Measurements from ENCODE around the gene ZDHHC7. TPM values are rescaled to one million over a fixed set of nuclear protein-coding genes. Genes with fewer than 3 reads are reported as not detected.

Gene ZDHHC7
- total RNA-seq, 1 experiment from 2014 or later, result 109 TPM

- no TSS peak for BruUV-seq (replicated peaks)
- Mint-ChIP-seq H3K27ac (ENCODE audit: unreplicated experiment) (no peak overlapping the region), H3K4me3 (ENCODE audit: low read depth, unreplicated experiment) (no peak overlapping the region), H3K36me3 (ENCODE audit: insufficient read depth, unreplicated experiment) (no peaks in the 10 kb centered on the region), H3K27me3 (ENCODE audit: unreplicated experiment) (peaks cover 47% of the 10 kb centered on the region), H3K9me3 (ENCODE audit: low read depth, unreplicated experiment) (no peaks in the 10 kb centered on the region), H3K4me1 (ENCODE audit: low read depth, unreplicated experiment) (no peaks in the 10 kb centered on the region)
- DNase-seq, result no peak
- intact Hi-C loops (cut with micrococcal nuclease; ENCODE audit: unreplicated experiment), result no loop called here
- CTCF ChIA-PET, result no interaction called here
- TF ChIP-seq CTCF (IDR thresholded peaks at IDR 0.05; ENCODE audit: unreplicated experiment), result no peak
Measured at GRCh38 chr16:84927621-84928591, 83.4 kb downstream of the ZDHHC7 start.

GRCh38 chr16:84926462-84926861 lies 84.9 kb downstream of the ZDHHC7 start:
- BruUV-seq (replicated peaks), result no TSS peak
- CTCF ChIA-PET, result interaction anchor here (2.0 kb wide), 1 partner anchor 160 kb away, joined by 7 read pairs; no protein-coding TSS in a partner anchor
- no peaks in the 10 kb centered on the region for H3K36me3 Mint-ChIP-seq (ENCODE audit: insufficient read depth, unreplicated experiment)
- H3K4me1 Mint-ChIP-seq (ENCODE audit: low read depth, unreplicated experiment), result no peaks in the 10 kb centered on the region
- H3K4me3 Mint-ChIP-seq (ENCODE audit: low read depth, unreplicated experiment), result no peak overlapping the region
- TF ChIP-seq CTCF (IDR thresholded peaks at IDR 0.05; ENCODE audit: unreplicated experiment), result no peak
- H3K27me3 Mint-ChIP-seq (ENCODE audit: unreplicated experiment), result peaks cover 33% of the 10 kb centered on the region
- DNase-seq, result no peak
- no peaks in the 10 kb centered on the region for H3K9me3 Mint-ChIP-seq (ENCODE audit: low read depth, unreplicated experiment)
- no peak overlapping the region for H3K27ac Mint-ChIP-seq (ENCODE audit: unreplicated experiment)
- intact Hi-C loops (cut with micrococcal nuclease; ENCODE audit: unreplicated experiment), result no loop called here

- CTCF ChIA-PET, result interaction anchor here (2.0 kb wide), 1 partner anchor 161 kb away, joined by 7 read pairs; no protein-coding TSS in a partner anchor
- Mint-ChIP-seq H3K9me3 (ENCODE audit: low read depth, unreplicated experiment) (no peaks in the 10 kb centered on the region), H3K36me3 (ENCODE audit: insufficient read depth, unreplicated experiment) (no peaks in the 10 kb centered on the region), H3K27me3 (ENCODE audit: unreplicated experiment) (peaks cover 31% of the 10 kb centered on the region), H3K4me3 (ENCODE audit: low read depth, unreplicated experiment) (no peak overlapping the region), H3K27ac (ENCODE audit: unreplicated experiment) (no peak overlapping the region), H3K4me1 (ENCODE audit: low read depth, unreplicated experiment) (no peaks in the 10 kb centered on the region)
- no TSS peak for BruUV-seq (replicated peaks)
- DNase-seq, result no peak
- intact Hi-C loops (cut with micrococcal nuclease; ENCODE audit: unreplicated experiment), result loop anchor here (1.0 kb wide), 2 partner anchors 26 to 160 kb away; no protein-coding TSS in a partner anchor
- TF ChIP-seq CTCF (IDR thresholded peaks at IDR 0.05; ENCODE audit: unreplicated experiment), result no peak
Measured at GRCh38 chr16:84925773-84926372, 85.5 kb downstream of the ZDHHC7 start.

GRCh38 chr16:84925092-84925772 lies 86.1 kb downstream of the ZDHHC7 start:
- TF ChIP-seq CTCF (IDR thresholded peaks at IDR 0.05; ENCODE audit: unreplicated experiment), result peak; percentile 98
- intact Hi-C loops (cut with micrococcal nuclease; ENCODE audit: unreplicated experiment), result loop anchor here (1.0 kb wide), 2 partner anchors 27 to 161 kb away; no protein-coding TSS in a partner anchor
- H3K27me3 Mint-ChIP-seq (ENCODE audit: unreplicated experiment), result peaks cover 34% of the 10 kb centered on the region
- no peaks in the 10 kb centered on the region for H3K4me1 Mint-ChIP-seq (ENCODE audit: low read depth, unreplicated experiment)
- no peak overlapping the region for H3K4me3 Mint-ChIP-seq (ENCODE audit: low read depth, unreplicated experiment)
- no peaks in the 10 kb centered on the region for H3K9me3 Mint-ChIP-seq (ENCODE audit: low read depth, unreplicated experiment)
- no TSS peak for BruUV-seq (replicated peaks)
- no peak overlapping the region for H3K27ac Mint-ChIP-seq (ENCODE audit: unreplicated experiment)
- CTCF ChIA-PET, result interaction anchor here (1.5 to 2.0 kb wide), 2 partner anchors 30 to 162 kb away, joined by 3 to 7 read pairs; no protein-coding TSS in a partner anchor
- no peaks in the 10 kb centered on the region for H3K36me3 Mint-ChIP-seq (ENCODE audit: insufficient read depth, unreplicated experiment)
- DNase-seq, result peak; percentile 84

All from Calu3 (cell line).